Jurkat, Clone E6-1 (cell line): ENCODE data around the gene TEX2.

ENCODE experiments used
- DNase-seq: peaks from one replicate; pipeline ENCODE4 v3.0.0-alpha.2; 2011; ENCODE audit warnings: low read depth, low spot score
- H3K4me3 ChIP-seq: 2 replicates; pipeline ENCODE4 v1.5.1; 2011; ENCODE audit warnings: mild to moderate bottlenecking, low read length, control low read depth, moderate library complexity

TEX2 gene

DNA sequence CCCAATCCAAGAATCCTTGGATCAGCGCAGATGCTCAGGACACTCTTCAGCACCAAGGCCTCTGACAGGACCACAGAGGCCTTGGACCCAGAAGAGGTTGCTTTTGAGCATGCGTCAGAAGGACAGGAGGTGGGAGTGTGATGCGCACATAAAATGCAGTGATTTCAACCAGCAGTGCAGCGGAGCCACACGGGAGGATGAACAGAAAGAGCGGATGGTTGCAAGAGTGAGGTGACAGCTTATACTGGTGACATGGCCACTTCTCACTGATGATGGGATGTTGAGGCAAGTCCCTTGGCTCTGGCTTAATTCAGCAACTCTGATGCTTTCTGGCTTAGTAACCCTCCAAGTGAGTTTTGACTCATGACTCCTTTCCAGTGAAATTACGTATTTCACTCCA is 107.9 kb downstream of the TEX2 start:
- no peak for DNase-seq
- H3K4me3 ChIP-seq = no peak overlapping the region

DNA sequence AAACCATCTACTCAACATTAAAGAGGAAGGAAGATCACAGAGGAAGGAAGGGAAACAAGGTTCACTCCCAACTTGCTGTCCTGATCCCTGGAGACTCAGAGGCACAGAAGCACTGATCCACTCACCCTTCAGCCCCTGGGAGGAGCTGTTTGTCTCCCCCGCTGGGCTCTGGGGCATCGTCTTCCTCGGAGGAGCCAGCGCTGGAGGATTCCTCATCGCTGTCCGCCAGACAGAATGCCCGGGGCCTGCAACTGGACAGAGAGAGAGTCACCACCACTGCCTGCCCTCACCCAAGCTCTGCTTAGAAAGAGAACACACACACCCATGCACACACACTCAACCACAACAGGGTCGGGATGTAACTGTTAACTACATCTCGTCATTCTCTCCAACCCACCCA is 108.3 kb downstream of the TEX2 start:
- no peak overlapping the region for H3K4me3 ChIP-seq
- no peak for DNase-seq

DNA sequence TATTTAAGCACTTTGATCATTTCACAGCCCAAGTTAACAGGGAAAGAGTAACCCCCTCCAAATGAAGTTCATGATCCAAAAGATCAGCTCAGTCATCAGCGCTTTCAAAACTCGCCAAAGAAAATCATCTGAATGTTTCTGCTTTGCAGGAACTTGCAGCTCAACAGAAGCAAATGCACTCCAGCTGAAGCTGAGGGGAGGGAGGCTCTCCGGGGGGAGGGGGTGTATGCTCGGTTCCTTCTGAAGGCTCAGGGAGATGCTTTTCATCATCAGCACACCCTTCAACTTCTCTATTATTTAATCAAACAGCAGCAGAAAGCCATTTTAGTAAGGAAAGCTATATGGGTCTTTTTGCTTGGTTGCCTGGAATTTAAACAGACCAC is 108.8 kb downstream of the TEX2 start:
- H3K4me3 ChIP-seq = no peak overlapping the region
- DNase-seq = no peak

DNA sequence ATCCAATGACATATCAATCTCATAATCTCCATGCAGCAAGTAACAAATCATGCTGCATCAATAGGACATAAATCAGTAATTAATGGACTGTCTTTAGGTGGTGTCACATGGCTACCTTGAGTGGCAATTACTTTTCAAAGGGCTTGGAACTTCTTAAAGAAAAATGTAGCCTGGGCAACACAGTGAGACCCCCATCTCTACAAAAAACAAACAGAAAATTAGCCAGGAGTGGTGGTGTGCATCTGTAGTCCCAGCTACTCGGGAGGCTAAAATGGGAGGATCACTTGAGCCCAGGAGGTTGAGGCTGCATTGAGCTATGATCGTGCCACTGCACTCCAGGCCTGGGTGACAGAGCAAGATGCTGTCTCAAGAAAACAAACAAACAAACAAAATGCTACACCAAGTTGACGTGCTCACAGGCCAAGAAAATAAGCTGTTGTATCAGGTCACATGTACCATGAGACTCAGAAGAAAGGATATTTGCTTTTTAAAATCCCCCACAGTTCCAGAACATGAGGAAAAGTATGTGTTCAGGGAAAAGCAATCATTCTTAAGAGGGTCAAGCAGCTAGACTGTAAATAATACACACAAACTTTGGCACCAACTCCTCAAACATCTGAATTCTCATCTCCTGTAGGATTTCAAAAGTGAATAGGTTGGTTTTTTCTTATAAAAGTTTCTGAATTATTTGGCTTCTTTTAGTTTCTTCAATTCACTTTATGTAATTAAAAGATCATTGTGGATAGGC is 109.3 kb downstream of the TEX2 start:
- no peak overlapping the region for H3K4me3 ChIP-seq
- DNase-seq = no peak

DNA sequence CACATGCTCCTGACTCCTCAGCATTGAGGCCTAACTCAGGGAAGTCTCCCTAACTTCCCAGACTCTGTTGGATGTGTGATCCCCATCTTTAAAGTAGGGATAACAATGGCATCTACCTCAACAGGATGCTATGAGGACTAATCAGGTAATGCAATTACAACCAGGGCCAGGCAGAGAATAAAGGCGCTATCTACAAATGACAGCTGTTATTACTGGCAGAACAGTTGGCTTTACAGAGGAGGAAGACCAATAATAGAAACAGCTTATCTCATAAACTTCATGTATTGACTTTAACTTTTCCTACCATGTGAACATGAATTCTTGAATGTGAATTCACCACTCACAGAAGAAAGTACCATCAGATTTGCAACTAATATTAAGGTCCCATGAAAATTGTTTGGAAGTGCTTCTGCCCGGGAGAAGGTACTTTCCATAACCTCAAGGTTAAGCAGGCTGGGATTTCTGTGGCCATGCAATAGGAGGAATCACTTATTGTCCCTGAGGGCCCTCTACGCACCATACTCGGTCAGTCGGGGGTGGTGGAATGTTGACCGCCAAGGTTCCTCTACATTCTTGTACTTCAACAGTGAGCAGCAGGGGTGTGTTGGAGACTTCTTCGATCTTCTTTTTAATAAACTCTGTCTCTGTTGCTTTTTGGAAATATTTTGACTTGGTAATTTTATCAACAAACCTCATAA is 110.5 kb downstream of the TEX2 start:
- no peak overlapping the region for H3K4me3 ChIP-seq
- no peak for DNase-seq

DNA sequence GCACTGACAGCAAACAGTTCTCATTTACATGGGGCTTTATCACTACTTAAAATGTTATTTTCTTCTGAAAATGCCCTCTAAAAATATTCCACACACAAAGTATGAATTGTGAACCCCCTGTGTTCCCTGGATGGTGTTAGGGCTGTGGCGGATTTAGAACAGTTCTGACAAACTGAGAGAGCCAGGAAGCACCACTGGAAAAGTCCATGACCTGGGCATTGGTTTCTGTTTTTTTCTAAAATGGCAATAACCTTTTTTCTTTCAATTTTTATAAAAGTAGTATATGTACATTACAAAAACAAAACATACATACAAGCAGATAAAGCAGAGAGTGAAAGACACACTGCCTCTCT is 112.1 kb downstream of the TEX2 start:
- DNase-seq = no peak
- no peak overlapping the region for H3K4me3 ChIP-seq

DNA sequence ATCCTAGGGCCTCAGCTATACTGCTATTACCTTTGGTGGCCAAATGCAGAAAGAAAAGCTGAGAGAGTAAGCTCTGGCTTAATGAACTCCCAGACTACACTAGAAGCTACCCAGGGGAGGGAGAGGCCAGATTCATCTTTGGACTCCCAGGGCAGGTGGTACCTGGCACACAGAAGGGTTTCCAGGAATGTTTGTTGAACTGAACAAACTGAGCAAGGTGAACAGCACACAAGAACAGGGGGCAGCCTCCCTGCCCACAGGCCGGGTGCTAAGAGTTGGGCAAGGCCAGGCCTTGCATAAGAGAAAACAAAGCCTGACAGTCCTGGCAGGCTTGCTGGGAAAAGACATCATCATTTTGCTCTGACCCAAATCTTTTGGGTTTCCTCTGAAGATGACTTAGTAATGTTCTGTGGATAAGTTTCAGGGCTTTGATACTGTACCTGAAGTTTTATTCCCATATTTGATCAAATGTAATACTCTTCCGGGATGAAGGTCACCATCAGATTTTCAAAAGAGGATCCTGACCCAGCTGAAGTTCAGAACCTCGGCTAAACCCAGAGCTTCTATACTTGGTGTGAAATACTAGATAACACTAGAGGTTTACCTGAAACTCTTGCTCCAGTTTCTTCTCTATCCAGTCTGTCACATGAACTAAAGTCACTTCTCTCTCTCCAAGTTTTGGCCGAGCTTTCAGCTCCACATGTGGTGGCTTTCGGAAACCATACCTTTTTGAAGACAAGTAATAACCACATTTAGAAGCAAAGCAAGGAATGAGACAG is 112.6 kb downstream of the TEX2 start:
- no peak overlapping the region for H3K4me3 ChIP-seq
- no peak for DNase-seq

DNA sequence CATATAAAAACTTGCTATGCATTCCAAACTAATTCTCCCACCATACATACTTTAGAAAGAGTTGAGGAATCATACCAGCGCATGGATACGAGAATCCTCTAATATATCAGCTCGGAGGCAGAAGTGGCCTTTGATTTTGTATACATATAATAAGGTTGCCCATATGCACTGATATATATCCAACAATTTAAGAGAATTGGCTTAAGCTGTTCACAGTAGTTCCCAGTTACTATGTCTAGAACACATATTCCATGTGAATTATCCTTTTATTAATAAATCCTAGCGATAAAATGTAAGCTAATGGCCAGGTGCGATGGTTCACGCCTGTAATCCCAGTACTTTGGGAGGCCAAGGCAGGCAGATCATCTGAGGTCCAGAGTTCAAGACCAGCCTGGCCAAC is 113.9 kb downstream of the TEX2 start:
- DNase-seq = no peak
- no peak overlapping the region for H3K4me3 ChIP-seq

DNA sequence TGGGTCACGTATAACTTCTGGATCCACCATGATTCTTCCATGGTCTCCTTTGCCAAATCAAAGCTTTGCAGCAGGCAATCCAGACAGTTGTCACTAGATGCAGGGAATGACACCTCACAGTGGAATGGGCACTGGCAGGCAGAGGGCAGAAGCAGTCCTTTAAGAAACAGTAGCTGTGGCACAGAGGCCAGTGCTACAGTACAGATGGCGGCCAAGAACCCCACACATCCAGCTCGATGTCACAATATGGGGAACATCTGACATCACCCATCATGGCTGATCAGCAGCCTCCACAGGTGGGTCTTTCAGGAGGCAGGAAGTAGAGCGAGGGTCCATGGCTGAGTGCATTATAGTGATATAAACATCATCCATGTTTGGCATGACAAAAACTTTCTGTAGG is 114.4 kb downstream of the TEX2 start:
- H3K4me3 ChIP-seq = no peak overlapping the region
- no peak for DNase-seq

DNA sequence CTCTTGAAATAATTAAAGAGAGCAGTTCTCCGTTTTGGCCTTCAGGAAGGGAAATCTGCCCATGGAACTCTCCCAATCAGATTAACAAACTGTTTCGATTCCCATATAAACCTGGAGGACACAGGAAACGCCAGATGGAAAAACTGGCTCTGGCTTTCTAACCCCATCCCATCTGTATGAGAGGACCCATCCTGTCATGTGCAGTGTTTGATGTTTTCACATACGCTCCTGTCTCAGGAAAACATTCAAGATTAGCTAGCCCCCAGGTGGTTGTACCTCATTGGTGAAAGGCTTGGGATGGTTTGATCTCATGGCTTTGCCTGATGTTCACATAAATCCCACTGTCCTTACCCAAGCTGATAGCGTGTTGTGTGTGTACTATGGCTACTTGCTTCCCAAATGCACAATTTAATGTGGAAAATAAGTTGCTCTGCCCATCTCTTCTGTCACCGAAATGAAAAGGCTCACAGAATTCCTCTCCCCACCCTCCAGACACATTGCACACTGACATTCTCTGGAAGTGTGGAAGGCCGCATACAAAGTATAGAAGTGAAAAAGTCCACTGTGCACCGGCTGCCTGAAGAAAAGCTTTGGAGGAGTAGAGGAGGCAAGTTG is 114.9 kb downstream of the TEX2 start:
- peak; percentile 23 for DNase-seq

DNA sequence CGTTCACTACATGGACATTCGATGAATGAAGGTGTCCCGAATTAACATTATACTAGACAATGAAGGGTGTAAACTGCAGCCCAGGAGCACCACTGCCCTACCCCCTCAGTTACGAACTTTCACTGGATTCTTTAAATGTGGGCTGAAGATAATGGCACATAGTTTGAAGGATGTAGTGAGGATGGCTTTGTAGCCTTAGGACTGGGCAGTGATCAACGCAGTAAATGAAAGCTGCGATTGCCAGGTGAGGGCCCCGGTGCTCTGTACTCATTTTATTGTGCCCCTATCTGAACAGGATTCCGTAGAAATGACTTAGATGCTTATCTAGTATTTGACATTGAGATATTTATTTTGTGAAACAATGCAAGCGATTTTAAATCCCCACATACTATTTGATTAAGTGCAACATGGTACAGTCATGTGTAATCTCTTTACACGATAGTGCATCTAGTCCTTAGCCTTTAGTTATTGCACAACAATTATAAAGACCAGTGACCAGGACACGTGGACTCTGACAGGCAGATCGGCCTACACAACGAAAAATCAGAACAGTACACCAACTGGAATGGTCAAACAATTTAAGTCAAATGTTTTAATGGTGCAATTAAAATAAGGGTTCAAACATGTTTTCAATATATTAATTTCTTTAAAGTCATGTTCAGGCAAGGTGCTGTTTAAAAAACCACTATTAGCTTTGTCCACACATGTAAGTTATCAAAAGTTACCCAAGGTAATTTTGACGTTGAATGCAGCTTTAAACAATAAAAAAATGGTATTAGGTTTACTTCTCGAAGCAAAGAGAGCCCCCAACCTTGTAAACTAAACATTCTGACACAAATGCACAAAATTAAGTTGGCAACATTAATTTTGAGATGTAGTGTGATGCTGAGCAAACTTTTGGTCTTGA is 115.7 kb downstream of the TEX2 start:
- DNase-seq = no peak
- H3K4me3 ChIP-seq = peak overlapping the region; percentile 90

More for the DNA sequence above, 114.9 kb downstream of the TEX2 start:
- H3K4me3 ChIP-seq = no peak overlapping the region

DNA sequence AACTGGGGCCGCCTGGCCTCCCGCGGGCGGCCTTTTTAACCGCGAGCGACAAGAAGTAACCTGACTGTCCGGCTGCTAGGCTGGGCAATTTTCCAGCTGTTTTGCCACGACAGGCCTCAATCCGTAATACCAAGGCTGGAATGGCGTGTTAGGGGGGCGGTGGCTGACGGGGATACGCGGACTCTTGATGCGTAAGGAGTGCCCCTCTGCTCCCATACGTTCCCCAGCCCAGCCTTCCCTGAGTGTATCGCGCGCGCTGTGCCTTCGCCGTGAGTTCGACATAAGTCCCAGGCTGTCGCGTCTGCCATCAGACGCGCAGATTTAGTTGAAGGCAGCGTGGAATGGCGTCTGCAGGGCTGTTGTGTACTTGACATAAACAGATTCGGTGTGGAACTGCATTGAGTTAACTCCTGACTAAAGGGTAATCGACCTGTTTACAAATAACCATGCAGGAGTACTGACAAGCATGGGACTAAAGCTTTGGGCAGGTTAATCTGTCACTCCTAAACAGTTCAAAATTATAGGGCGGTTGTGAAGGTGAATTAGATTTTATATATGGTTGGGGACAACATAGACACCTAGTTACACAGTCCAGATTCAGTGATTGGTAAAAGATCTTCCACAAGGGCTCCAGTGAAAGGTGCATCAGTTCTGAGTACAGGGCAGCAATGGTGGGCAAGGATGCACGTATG is 116.5 kb downstream of the TEX2 start:
- H3K4me3 ChIP-seq = peak overlapping the region; percentile 90
- DNase-seq = peak; percentile 35

DNA sequence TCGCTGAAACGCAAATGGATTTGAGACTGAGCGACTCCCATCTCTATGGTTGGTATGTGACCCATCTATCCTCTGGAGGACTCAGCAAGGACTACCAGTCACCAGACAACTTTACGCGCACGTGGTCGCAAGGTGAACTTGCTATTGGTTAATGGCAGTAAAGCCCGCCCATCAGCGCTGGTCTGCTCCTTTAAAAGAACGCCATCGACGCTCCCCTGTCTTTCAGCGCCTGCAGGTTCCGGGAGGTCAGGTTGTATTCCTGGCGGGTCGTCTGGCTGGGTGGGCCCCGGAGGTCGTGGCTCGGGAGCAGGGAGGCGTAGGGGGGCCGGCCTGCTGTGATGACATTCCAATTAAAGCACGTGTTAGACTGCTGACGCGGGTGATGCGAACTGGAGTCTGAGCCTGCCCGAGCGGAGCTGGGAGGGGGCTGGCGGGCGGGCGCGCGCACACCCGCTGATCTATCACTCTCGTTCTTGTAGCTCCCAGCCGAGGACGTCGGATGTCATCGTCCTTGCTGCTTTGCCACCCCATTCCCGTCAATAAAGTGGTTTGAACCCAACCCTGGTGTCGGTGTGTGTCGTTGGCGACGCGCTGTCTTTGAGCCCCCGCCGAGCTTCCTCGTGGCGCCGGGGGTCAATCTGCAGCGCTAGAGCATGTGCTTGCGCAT is 117.2 kb downstream of the TEX2 start:
- peak overlapping the region; percentile 90 for H3K4me3 ChIP-seq
- peak; percentile 100 for DNase-seq

DNA sequence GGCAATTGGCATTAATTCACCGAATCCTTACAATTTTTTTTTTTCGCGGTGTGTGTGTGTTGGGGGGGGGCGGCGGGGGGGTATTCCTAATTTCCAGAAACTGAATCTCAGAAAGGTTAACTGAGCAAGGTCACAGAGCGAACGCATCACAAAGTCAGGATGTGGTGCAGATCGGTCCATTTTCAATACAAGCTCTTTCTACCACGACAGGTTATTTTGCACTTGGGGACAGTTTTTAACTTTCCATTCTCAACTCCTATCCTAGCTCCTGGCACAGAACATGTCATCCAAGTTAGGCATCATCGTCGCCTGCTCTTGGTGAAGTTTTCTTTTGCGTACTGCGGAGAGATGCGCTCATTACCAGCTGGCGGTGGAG is 117.7 kb downstream of the TEX2 start:
- H3K4me3 ChIP-seq = peak overlapping the region; percentile 90

DNA sequence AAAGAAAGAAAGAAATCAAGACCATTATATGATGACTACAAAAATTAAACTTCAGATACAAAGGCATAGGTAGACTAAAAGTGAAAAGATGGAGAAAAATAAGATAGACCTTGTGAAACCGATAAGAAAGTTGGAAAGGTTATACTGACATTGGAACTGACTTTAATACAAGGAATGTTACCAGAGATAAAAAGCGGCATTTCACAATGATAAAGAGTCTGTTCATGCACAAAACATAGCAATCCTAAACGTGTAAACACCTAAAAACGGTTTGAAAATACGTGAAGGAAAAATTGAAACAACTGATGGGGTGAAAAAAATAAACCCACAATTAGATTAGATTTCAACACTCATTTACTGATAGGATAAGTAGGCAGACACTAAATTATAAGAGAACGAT is 123.5 kb downstream of the TEX2 start:
- no peak overlapping the region for H3K4me3 ChIP-seq
- no peak for DNase-seq

More for the DNA sequence above, 117.7 kb downstream of the TEX2 start:
- DNase-seq = no peak

DNA sequence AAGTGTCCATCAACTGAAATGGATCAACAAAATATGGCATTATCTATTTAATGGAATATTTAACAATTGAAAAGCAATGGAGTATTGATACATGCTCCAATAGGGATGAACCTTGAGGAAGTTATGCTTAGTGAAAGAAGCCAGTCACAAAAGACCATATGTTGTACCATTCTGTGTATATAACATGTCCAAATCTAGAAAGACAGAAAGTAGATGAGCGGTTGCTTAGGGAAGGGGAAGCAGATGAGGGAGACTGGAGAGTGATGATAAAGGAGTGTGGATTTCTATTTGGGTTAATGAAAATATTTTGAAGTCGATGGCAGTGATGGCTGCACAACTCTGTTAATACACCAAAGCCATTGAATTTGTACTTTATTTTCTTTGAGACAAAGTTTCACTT is 124.6 kb downstream of the TEX2 start:
- no peak overlapping the region for H3K4me3 ChIP-seq
- no peak for DNase-seq

DNA sequence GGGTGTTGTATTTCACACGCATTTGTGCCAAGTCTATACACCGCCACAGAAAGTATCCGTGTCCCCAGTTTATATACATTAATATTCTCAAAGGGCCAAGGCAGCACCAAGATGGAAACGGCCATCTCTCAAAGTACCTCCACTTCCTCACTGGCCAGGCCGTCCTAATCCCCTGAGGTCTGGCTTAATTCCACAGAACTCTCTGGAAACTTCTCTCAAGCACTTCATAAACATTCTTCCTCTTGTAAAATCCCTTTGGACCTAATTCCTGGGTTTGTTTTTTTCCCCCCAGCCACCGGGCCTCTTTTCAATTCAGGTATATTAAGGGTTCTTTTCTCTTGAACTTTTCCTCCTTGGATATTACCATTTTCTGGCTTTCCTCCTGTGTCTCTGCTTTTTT is 128.1 kb downstream of the TEX2 start:
- no peak for DNase-seq
- H3K4me3 ChIP-seq = no peak overlapping the region
